K562 (cell line): ENCODE data around the gene CAPZB. TPM values are rescaled to one million over a fixed set of nuclear protein-coding genes. Genes with fewer than 3 reads are reported as not detected.

Experiments
- CEBPZ ChIP-seq: fragments of 150-350 bp; IDR thresholded peaks from 2 replicates; pipeline ENCODE4 v1.6.1; 2014; ENCODE audit warnings: low read depth, mild to moderate bottlenecking, low read length, borderline replicate concordance
- ELK1 ChIP-seq: sonication (generic); formaldehyde crosslinking; IDR thresholded peaks from 2 replicates; pipeline ENCODE4 v1.8.1; 2022; ENCODE audit warnings: missing genetic modification reagents
- MYBL2 ChIP-seq, 2 experiments: fragments of 450-650 bp in 1 of 2; sonication (generic) in 1 of 2; formaldehyde crosslinking in 1 of 2; IDR thresholded peaks; 2 replicates each; pipeline versions ENCODE4 v1.6.1 to v1.8.1; 2017 to 2022; ENCODE audit warnings: borderline replicate concordance in 1 of 2, inconsistent platforms in 1 of 2, low read depth in 1 of 2, mild to moderate bottlenecking in 1 of 2, missing genetic modification reagents in 1 of 2, moderate library complexity in 1 of 2
- PRPF4 ChIP-seq: fragments of 200-400 bp; formaldehyde crosslinking; IDR thresholded peaks from one replicate; pipeline ENCODE4 v1.6.1; 2017; ENCODE audit warnings: low read length, low read depth, mild to moderate bottlenecking; ENCODE audit not compliant: insufficient read depth, poor library complexity, severe bottlenecking
- SIN3B ChIP-seq: fragments of 450-650 bp; IDR thresholded peaks from 2 replicates; pipeline ENCODE4 v1.6.1; 2017; ENCODE audit warnings: low read depth, mild to moderate bottlenecking, moderate library complexity
- polyA plus RNA-seq, 8 experiments: library from polyadenylated mRNA; depleted of rRNA in 4 of 8; stranded (reverse) in 5 of 8; unstranded in 3 of 8; fragments of >200 nt; fragmentation: Nextera tagmentation in 2 of 8; fragmentation: Illumina TruSeq in 1 of 8; extraction: Ambion mirVana in 2 of 8; extraction: Trizol in 1 of 8; gene quantifications; 2 replicates each; pipeline versions ENCODE4 v1.2.1 to v1.2.3, GENCODE V29; 2011 to 2014; ENCODE audit warnings: inconsistent platforms in 1 of 8, missing spikeins in 1 of 8
- total RNA-seq, 7 experiments: library from RNA; depleted of rRNA in 6 of 7; stranded (reverse); fragments of >200 nt in 6 of 7; fragmentation: Illumina TruSeq in 2 of 7; extraction: Trizol in 2 of 7; gene quantifications; 2 replicates each; pipeline versions ENCODE4 v1.2.1 to v1.2.3, GENCODE V29; 2011 to 2021; ENCODE audit warnings: low replicate concordance in 1 of 7

CAPZB gene
- total and polyA plus RNA-seq, 9 of the 15 experiments (the other 6 are each of a cell fraction or from before 2014, with no cell fraction given) = 57.6 to 297 (median 125) TPM

- TF ChIP-seq ELK1 (CRISPR knock-in tag) = no peak
- no peak for TF ChIP-seq PRPF4
- TF ChIP-seq CEBPZ = no peak
- no peak for TF ChIP-seq SIN3B
- no peak for TF ChIP-seq MYBL2 (IDR thresholded peaks at IDR 0.05; ENCODE audit: low read depth)
- no peak for TF ChIP-seq MYBL2 (CRISPR knock-in tag; IDR thresholded peaks at IDR 0.05; ENCODE audit: borderline replicate concordance)
Observed at GRCh38 chr1:19441048-19441780, 44.1 kb downstream of the CAPZB start (continued).
